SK-N-SH (cell line): Measurements from ENCODE around the gene CNST.

ENCODE experiments used
- EZH2phosphoT487 ChIP-seq: fragments of 200-600 bp; sonication (generic); IDR thresholded peaks from 2 replicates; pipeline ENCODE4 v1.6.1; 2017; ENCODE audit warnings: low read depth, mixed run types, mild to moderate bottlenecking, antibody characterized with exemption, moderate library complexity, borderline replicate concordance
- MXI1 ChIP-seq: IDR thresholded peaks from 2 replicates; pipeline ENCODE4 v1.6.1; 2012; ENCODE audit warnings: mild to moderate bottlenecking, low read depth, low read length, improper control_type of control experiment
- POLR2AphosphoS5 ChIP-seq: IDR thresholded peaks from 2 replicates; pipeline ENCODE4 v1.6.1; 2012; ENCODE audit warnings: low read depth, low read length
- RFX5 ChIP-seq: IDR thresholded peaks from 2 replicates; pipeline ENCODE4 v1.6.1; 2012; ENCODE audit warnings: mild to moderate bottlenecking, improper control_type of control experiment, low read length
- TAF1 ChIP-seq: IDR thresholded peaks from 2 replicates; pipeline ENCODE4 v1.6.1; 2012; ENCODE audit warnings: low read depth, mild to moderate bottlenecking, low read length, moderate library complexity, borderline replicate concordance
- TCF12 ChIP-seq: IDR thresholded peaks from 2 replicates; pipeline ENCODE4 v1.4.0; 2012
- TF ChIP-seq, protein P1 (sequence below): fragments of 150-350 bp; IDR thresholded peaks from 2 replicates; pipeline ENCODE4 v1.6.1; 2017; ENCODE audit warnings: antibody characterized with exemption, low read length, low read depth, borderline replicate concordance
- TF ChIP-seq, protein P2 (sequence below): fragments of 200-600 bp; sonication (generic); IDR thresholded peaks from 2 replicates; pipeline ENCODE4 v1.6.1; 2017; ENCODE audit warnings: antibody characterized with exemption, mild to moderate bottlenecking, moderate library complexity

DNA sequence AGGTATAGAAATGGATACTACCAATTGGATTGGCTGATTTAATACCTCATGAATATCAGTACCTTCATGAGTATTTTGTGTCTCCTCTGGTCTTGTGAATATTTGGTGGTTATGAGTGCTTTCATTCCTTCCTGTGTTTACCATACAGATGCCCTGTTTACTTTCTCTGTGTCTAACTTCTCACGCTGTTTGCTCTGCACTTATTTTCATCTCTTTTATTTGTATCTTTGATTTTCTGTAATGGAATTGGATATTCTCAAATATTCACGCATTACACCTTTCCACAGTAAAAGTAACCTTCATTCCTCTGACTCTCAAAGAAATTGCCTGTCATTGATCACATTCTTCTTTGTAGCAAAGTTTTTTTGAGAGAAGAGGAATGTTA is 16.8 kb downstream of the CNST start:
- TF ChIP-seq RFX5 (no peak), EZH2phosphoT487 (no peak), POLR2AphosphoS5 (no peak), TAF1 (no peak), MXI1 (no peak), TCF12 (no peak)
- TF ChIP-seq, protein P1, sequence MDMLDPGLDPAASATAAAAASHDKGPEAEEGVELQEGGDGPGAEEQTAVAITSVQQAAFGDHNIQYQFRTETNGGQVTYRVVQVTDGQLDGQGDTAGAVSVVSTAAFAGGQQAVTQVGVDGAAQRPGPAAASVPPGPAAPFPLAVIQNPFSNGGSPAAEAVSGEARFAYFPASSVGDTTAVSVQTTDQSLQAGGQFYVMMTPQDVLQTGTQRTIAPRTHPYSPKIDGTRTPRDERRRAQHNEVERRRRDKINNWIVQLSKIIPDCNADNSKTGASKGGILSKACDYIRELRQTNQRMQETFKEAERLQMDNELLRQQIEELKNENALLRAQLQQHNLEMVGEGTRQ = no peak
- TF ChIP-seq, protein P2, sequence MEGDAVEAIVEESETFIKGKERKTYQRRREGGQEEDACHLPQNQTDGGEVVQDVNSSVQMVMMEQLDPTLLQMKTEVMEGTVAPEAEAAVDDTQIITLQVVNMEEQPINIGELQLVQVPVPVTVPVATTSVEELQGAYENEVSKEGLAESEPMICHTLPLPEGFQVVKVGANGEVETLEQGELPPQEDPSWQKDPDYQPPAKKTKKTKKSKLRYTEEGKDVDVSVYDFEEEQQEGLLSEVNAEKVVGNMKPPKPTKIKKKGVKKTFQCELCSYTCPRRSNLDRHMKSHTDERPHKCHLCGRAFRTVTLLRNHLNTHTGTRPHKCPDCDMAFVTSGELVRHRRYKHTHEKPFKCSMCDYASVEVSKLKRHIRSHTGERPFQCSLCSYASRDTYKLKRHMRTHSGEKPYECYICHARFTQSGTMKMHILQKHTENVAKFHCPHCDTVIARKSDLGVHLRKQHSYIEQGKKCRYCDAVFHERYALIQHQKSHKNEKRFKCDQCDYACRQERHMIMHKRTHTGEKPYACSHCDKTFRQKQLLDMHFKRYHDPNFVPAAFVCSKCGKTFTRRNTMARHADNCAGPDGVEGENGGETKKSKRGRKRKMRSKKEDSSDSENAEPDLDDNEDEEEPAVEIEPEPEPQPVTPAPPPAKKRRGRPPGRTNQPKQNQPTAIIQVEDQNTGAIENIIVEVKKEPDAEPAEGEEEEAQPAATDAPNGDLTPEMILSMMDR = no peak
